GM12892 (cell line): ENCODE results near the gene OR4C3.
"Not testable (repeated sequence)": the region's sequence is repeated elsewhere in the genome, so short reads cannot be mapped to it uniquely, and the experiment has no call there.

Source experiments
- POLR2A ChIP-seq: IDR thresholded peaks from 2 replicates; pipeline ENCODE4 v1.6.1; 2011; ENCODE audit warnings: low read depth, low read length, control low read depth
- POLR2AphosphoS5 ChIP-seq: IDR thresholded peaks from 2 replicates; pipeline ENCODE4 v1.6.1; 2011; ENCODE audit warnings: low read depth, low read length, control low read depth

GRCh38 chr11:48319813-48320212 is 4.9 kb upstream of the OR4C3 start:
- TF ChIP-seq POLR2A, POLR2AphosphoS5: not testable (repeated sequence)
